ENCODE data around the gene ZNF879.

The ZNF879 gene

DNA sequence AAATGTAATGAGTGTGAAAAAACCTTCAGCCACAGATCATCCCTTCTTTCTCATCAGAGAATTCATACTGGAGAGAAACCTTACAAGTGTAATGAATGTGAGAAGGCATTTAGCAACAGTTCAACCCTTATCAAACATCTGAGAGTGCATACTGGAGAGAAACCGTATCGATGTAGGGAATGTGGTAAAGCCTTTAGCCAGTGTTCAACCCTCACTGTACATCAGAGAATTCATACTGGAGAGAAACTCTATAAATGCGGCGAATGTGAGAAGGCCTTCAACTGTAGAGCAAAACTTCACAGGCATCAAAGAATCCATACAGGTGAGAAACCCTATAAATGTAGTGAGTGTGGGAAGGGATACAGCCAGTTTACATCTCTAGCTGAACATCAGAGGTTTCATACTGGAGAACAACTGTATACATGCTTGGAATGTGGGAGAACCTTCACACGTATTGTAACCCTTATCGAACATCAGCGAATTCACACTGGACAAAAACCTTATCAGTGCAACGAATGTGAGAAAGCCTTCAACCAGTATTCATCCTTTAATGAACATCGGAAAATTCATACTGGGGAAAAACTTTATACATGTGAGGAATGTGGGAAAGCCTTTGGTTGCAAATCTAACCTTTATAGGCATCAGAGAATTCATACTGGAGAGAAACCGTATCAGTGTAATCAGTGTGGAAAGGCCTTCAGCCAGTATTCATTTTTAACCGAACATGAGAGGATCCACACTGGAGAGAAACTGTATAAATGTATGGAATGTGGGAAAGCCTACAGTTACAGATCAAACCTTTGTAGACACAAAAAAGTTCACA, 55.8 kb downstream of the ZNF879 start:
- no peak for TF ChIP-seq EZH2 (IDR thresholded peaks at IDR 0.05; ENCODE audit: borderline replicate concordance, low read length)
- TF ChIP-seq, protein P1, sequence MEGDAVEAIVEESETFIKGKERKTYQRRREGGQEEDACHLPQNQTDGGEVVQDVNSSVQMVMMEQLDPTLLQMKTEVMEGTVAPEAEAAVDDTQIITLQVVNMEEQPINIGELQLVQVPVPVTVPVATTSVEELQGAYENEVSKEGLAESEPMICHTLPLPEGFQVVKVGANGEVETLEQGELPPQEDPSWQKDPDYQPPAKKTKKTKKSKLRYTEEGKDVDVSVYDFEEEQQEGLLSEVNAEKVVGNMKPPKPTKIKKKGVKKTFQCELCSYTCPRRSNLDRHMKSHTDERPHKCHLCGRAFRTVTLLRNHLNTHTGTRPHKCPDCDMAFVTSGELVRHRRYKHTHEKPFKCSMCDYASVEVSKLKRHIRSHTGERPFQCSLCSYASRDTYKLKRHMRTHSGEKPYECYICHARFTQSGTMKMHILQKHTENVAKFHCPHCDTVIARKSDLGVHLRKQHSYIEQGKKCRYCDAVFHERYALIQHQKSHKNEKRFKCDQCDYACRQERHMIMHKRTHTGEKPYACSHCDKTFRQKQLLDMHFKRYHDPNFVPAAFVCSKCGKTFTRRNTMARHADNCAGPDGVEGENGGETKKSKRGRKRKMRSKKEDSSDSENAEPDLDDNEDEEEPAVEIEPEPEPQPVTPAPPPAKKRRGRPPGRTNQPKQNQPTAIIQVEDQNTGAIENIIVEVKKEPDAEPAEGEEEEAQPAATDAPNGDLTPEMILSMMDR (IDR thresholded peaks at IDR 0.05; ENCODE audit: low read length): no peak
- Histone ChIP-seq H3K4me1 (ENCODE audit: insufficient read depth, low read length, severe bottlenecking) (no peaks in the 10 kb centered on the region), H3K79me2 (ENCODE audit: insufficient read depth, low read length) (no peaks in the 10 kb centered on the region), H3F3A (ENCODE audit: insufficient read depth, low read length) (no peaks in the 10 kb centered on the region), H3K9ac (ENCODE audit: low read length) (no peak overlapping the region), H3K4me3 (ENCODE audit: low read depth, low read length, poor library complexity, severe bottlenecking) (no peak overlapping the region), H3K4me2 (ENCODE audit: low read length) (no peak overlapping the region), H2AFZ (ENCODE audit: low read length) (no peak overlapping the region), H3K9me2 (ENCODE audit: low read depth, low read length) (no peaks in the 10 kb centered on the region), H3K27ac (ENCODE audit: low read depth, low read length, poor library complexity, severe bottlenecking) (no peak overlapping the region), H4K20me1 (ENCODE audit: insufficient read depth, low read length) (no peaks in the 10 kb centered on the region), H3K9me3 (ENCODE audit: low read length) (peaks cover 34% of the 10 kb centered on the region), H3K36me3 (ENCODE audit: insufficient read depth, low read length) (no peaks in the 10 kb centered on the region), H3K27me3 (ENCODE audit: insufficient read depth, low read length) (no peaks in the 10 kb centered on the region)

DNA sequence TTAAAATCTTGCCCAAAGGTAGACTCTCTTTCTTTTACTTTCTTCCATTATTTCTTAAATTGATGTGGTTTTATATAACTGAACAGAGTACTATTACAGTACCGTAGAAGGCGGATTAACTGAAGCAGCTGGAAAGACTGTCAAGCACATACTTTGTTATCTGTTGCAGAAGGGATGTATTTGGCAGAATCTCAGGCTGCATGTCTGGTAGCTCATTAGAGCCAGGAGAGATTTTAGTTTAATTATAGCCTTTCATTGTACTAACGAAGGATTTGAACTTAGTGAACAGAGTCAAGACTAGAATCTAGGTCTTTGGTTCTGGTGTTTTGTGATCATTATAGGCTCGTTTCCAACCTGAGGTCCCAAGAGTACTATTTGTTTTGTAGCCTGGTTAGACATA, 57.1 kb downstream of the ZNF879 start:
- Histone ChIP-seq H3K9me2 (ENCODE audit: low read depth, low read length) (no peaks in the 10 kb centered on the region), H3K36me3 (ENCODE audit: insufficient read depth, low read length) (no peaks in the 10 kb centered on the region), H3K27ac (ENCODE audit: low read depth, low read length, poor library complexity, severe bottlenecking) (no peak overlapping the region), H3K79me2 (ENCODE audit: insufficient read depth, low read length) (no peaks in the 10 kb centered on the region), H2AFZ (ENCODE audit: low read length) (no peak overlapping the region), H4K20me1 (ENCODE audit: insufficient read depth, low read length) (no peaks in the 10 kb centered on the region), H3F3A (ENCODE audit: insufficient read depth, low read length) (no peaks in the 10 kb centered on the region), H3K4me2 (ENCODE audit: low read length) (no peak overlapping the region), H3K4me1 (ENCODE audit: insufficient read depth, low read length, severe bottlenecking) (no peaks in the 10 kb centered on the region), H3K27me3 (ENCODE audit: insufficient read depth, low read length) (no peaks in the 10 kb centered on the region), H3K9ac (ENCODE audit: low read length) (no peak overlapping the region), H3K9me3 (ENCODE audit: low read length) (peaks cover 32% of the 10 kb centered on the region), H3K4me3 (ENCODE audit: low read depth, low read length, poor library complexity, severe bottlenecking) (no peak overlapping the region)
- TF ChIP-seq, protein P1 (IDR thresholded peaks at IDR 0.05; ENCODE audit: low read length): no peak
- TF ChIP-seq EZH2 (IDR thresholded peaks at IDR 0.05; ENCODE audit: borderline replicate concordance, low read length): no peak
